IMR-90 (cell line): ENCODE results near the gene PDE11A. TPM values are rescaled to one million over a fixed set of nuclear protein-coding genes. Genes with fewer than 3 reads are reported as not detected.

Source experiments
- ATAC-seq: fragments of 200-7000 bp; cut with Tn5 transposase; 2 replicates; pipeline ENCODE4 v1.9.1; 2020; ENCODE audit warnings: low read depth, mild to moderate bottlenecking, moderate library complexity
- BruUV-seq: library from RNA; stranded (reverse); fragments of 400-500 nt; replicated peaks from 2 replicates; lab custom pipeline; 2021; lab: Mats Ljungman, UMichigan
- CTCF ChIA-PET: fragments of 300-600 bp; formaldehyde crosslinking; extraction: SDS; loops from one replicate; lab custom pipeline; 2021; ENCODE audit warnings: antibody characterized with exemption; lab: Yijun Ruan, JAX
- POLR2A ChIA-PET: fragments of 300-600 bp; sonication (Branson Sonifier 250); formaldehyde crosslinking; loops from one replicate; lab custom pipeline; 2022; ENCODE audit warnings: antibody characterized with exemption; ENCODE audit not compliant: unreplicated experiment; lab: Charles Lee
- DNase-seq: peaks from one replicate; pipeline ENCODE4 v3.0.0; 2013
- H2AFZ ChIP-seq: replicated peaks from 2 replicates; pipeline ENCODE3; 2013; ENCODE audit warnings: low read length, mild to moderate bottlenecking; ENCODE audit not compliant: poor library complexity
- H2AK5ac ChIP-seq: 2 replicates; pipeline ENCODE4 v1.6.1; 2013; ENCODE audit warnings: low read depth, low read length, inconsistent platforms
- H2AK9ac ChIP-seq: replicated peaks from 2 replicates; pipeline ENCODE3; 2013; ENCODE audit warnings: mild to moderate bottlenecking, low read depth, low read length, moderate library complexity; ENCODE audit not compliant: poor library complexity
- H2BK120ac ChIP-seq: 2 replicates; pipeline ENCODE4 v1.6.1; 2013; ENCODE audit warnings: low read depth, low read length, inconsistent platforms
- H2BK15ac ChIP-seq: 3 replicates; pipeline ENCODE4 v1.6.1; 2013; ENCODE audit warnings: low read depth, low read length, inconsistent platforms
- H2BK20ac ChIP-seq: 2 replicates; pipeline ENCODE4 v1.6.1; 2013; ENCODE audit warnings: low read depth, mild to moderate bottlenecking, inconsistent platforms, low read length, moderate library complexity
- H2BK5ac ChIP-seq: 2 replicates; pipeline ENCODE4 v1.6.1; 2013; ENCODE audit warnings: mild to moderate bottlenecking, low read depth, low read length, inconsistent platforms; ENCODE audit not compliant: poor library complexity, severe bottlenecking
- H3K14ac ChIP-seq: replicated peaks from 2 replicates; pipeline ENCODE4 v1.6.1; 2013; ENCODE audit warnings: low read depth, low read length, inconsistent platforms
- H3K18ac ChIP-seq: 2 replicates; pipeline ENCODE4 v1.6.1; 2013; ENCODE audit warnings: low read depth, low read length, control low read depth
- H3K23ac ChIP-seq: 2 replicates; pipeline ENCODE4 v1.6.1; 2013; ENCODE audit warnings: low read depth, low read length, inconsistent platforms
- H3K27ac ChIP-seq: 2 replicates; pipeline ENCODE4 v1.5.1; 2013; ENCODE audit warnings: mild to moderate bottlenecking, control low read depth, low read length; ENCODE audit not compliant: insufficient read depth
- H3K27me3 ChIP-seq: 2 replicates; pipeline ENCODE4 v1.6.1; 2013; ENCODE audit warnings: low read length; ENCODE audit not compliant: control insufficient read depth, insufficient read depth
- H3K36me3 ChIP-seq: 2 replicates; pipeline ENCODE4 v1.6.1; 2013; ENCODE audit warnings: low read length, mixed read lengths; ENCODE audit not compliant: control insufficient read depth, insufficient read depth
- H3K4ac ChIP-seq: 2 replicates; pipeline ENCODE4 v1.6.1; 2013; ENCODE audit warnings: low read depth, low read length, inconsistent platforms
- H3K4me1 ChIP-seq: 2 replicates; pipeline ENCODE4 v1.6.1; 2013; ENCODE audit warnings: low read length, mixed read lengths; ENCODE audit not compliant: control insufficient read depth, insufficient read depth
- H3K4me2 ChIP-seq: 2 replicates; pipeline ENCODE4 v1.6.1; 2013; ENCODE audit warnings: low read depth, mild to moderate bottlenecking, control low read depth, low read length, moderate library complexity
- H3K4me3 ChIP-seq: 2 replicates; pipeline ENCODE4 v1.5.1; 2013; ENCODE audit warnings: low read depth, mild to moderate bottlenecking, control low read depth, low read length, moderate library complexity; ENCODE audit not compliant: insufficient read depth
- H3K56ac ChIP-seq: 2 replicates; pipeline ENCODE4 v1.6.1; 2013; ENCODE audit warnings: low read length, inconsistent platforms; ENCODE audit not compliant: insufficient read depth; ENCODE audit errors: extremely low read depth
- H3K79me1 ChIP-seq, 2 experiments: 2 replicates each; pipeline ENCODE4 v1.6.1; 2013; ENCODE audit warnings: low read length in 2 of 2, inconsistent platforms in 1 of 2, low read depth in 1 of 2
- H3K9ac ChIP-seq: 2 replicates; pipeline ENCODE4 v1.6.1; 2013; ENCODE audit warnings: low read depth, low read length, control low read depth
- H3K9me1 ChIP-seq: 2 replicates; pipeline ENCODE4 v1.6.1; 2013; ENCODE audit warnings: low read length, inconsistent platforms; ENCODE audit not compliant: insufficient read depth
- H3K9me3 ChIP-seq: 2 replicates; pipeline ENCODE4 v1.6.1; 2013; ENCODE audit warnings: low read length; ENCODE audit not compliant: control insufficient read depth, insufficient read depth
- H4K20me1 ChIP-seq: 2 replicates; pipeline ENCODE4 v1.6.1; 2013; ENCODE audit warnings: low read length, inconsistent platforms; ENCODE audit not compliant: insufficient read depth
- H4K5ac ChIP-seq: 2 replicates; pipeline ENCODE4 v1.6.1; 2013; ENCODE audit warnings: mild to moderate bottlenecking, low read depth, low read length, control low read depth
- H4K8ac ChIP-seq, 2 experiments: 2 replicates each; pipeline ENCODE4 v1.6.1; 2013; ENCODE audit warnings: low read depth in 2 of 2, low read length in 2 of 2, control low read depth in 1 of 2, inconsistent platforms in 1 of 2
- H4K91ac ChIP-seq: 2 replicates; pipeline ENCODE4 v1.6.1; 2013; ENCODE audit warnings: low read depth, low read length, inconsistent platforms; ENCODE audit not compliant: insufficient read depth
- BHLHE40 ChIP-seq: fragments of 150-350 bp; IDR thresholded peaks from 2 replicates; pipeline ENCODE4 v1.6.1; 2016; ENCODE audit warnings: mild to moderate bottlenecking, low read depth, low read length
- CEBPB ChIP-seq: IDR thresholded peaks from 2 replicates; pipeline ENCODE4 v1.6.1; 2012; ENCODE audit warnings: low read depth, low read length, improper control_type of control experiment
- CHD1 ChIP-seq: IDR thresholded peaks from 2 replicates; pipeline ENCODE4 v1.6.1; 2012; ENCODE audit warnings: low read depth, low read length, improper control_type of control experiment
- CTCF ChIP-seq: conservative IDR thresholded peaks from 2 replicates; pipeline ENCODE4 v1.5.1; 2012; ENCODE audit warnings: mild to moderate bottlenecking, low read depth, low read length, improper control_type of control experiment
- ELK1 ChIP-seq: fragments of 150-350 bp; IDR thresholded peaks from 2 replicates; pipeline ENCODE4 v1.6.1; 2016; ENCODE audit warnings: low read depth, mild to moderate bottlenecking, low read length, moderate library complexity, borderline replicate concordance
- FOS ChIP-seq: fragments of 150-350 bp; IDR thresholded peaks from 2 replicates; pipeline ENCODE4 v1.6.1; 2016; ENCODE audit warnings: low read depth, low read length
- MAFK ChIP-seq: IDR thresholded peaks from 2 replicates; pipeline ENCODE4 v1.6.1; 2012; ENCODE audit warnings: low read depth, low read length, improper control_type of control experiment
- MAZ ChIP-seq: IDR thresholded peaks from 2 replicates; pipeline ENCODE4 v1.6.1; 2012; ENCODE audit warnings: low read depth, mild to moderate bottlenecking, low read length, improper control_type of control experiment, moderate library complexity, borderline replicate concordance
- MXI1 ChIP-seq: IDR thresholded peaks from 2 replicates; pipeline ENCODE4 v1.6.1; 2012; ENCODE audit warnings: low read depth, mild to moderate bottlenecking, low read length, moderate library complexity, borderline replicate concordance
- POLR2A ChIP-seq: IDR thresholded peaks from 2 replicates; pipeline ENCODE4 v1.6.1; 2012; ENCODE audit warnings: mild to moderate bottlenecking, low read depth, low read length
- RAD21 ChIP-seq: IDR thresholded peaks from 2 replicates; pipeline ENCODE4 v1.6.1; 2012; ENCODE audit warnings: low read length, improper control_type of control experiment
- RCOR1 ChIP-seq: IDR thresholded peaks from 2 replicates; pipeline ENCODE4 v1.6.1; 2012; ENCODE audit warnings: mild to moderate bottlenecking, low read length, improper control_type of control experiment; ENCODE audit not compliant: insufficient replicate concordance
- RFX5 ChIP-seq: IDR thresholded peaks from 2 replicates; pipeline ENCODE4 v1.8.0; 2012; ENCODE audit warnings: low read depth, mild to moderate bottlenecking, low read length, moderate library complexity
- SMC3 ChIP-seq: fragments of 150-350 bp; IDR thresholded peaks from 2 replicates; pipeline ENCODE4 v1.6.1; 2016; ENCODE audit warnings: low read depth, mild to moderate bottlenecking, antibody characterized with exemption, low read length, moderate library complexity
- dilution Hi-C: fragments of 300-500 bp; cut with HindIII; formaldehyde crosslinking; loops from one replicate; pipeline ENCODE4 v1.14.3; 2018; ENCODE audit warnings: low sequenced_read_pairs; ENCODE audit not compliant: unreplicated experiment
- in situ Hi-C: fragments of 300-500 bp; cut with MboI; formaldehyde crosslinking; loops from 3 replicates; pipeline ENCODE4 v1.14.3; 2019; ENCODE audit warnings: low sequenced_read_pairs, inconsistent platforms, mixed read lengths
- intact Hi-C: fragments of 100-400 bp; cut with micrococcal nuclease; formaldehyde crosslinking; loops from 2 replicates; pipeline ENCODE4 v1.10.0; 2022
- polyA plus RNA-seq, 3 experiments: library from polyadenylated mRNA; depleted of rRNA; stranded (reverse); fragments of >200 nt; gene quantifications; 2 replicates each; pipeline ENCODE4 v1.2.3, GENCODE V29; 2012; ENCODE audit warnings: low replicate concordance in 1 of 3
- total RNA-seq: library from RNA; depleted of rRNA; stranded (reverse); fragments of >200 nt; gene quantifications from 2 replicates; pipeline ENCODE4 v1.2.3, GENCODE V29; 2012
- TF ChIP-seq, protein P1 (sequence below): fragments of 150-350 bp; IDR thresholded peaks from 2 replicates; pipeline ENCODE4 v1.6.1; 2017; ENCODE audit warnings: mild to moderate bottlenecking, antibody characterized with exemption, low read length, low read depth

Gene PDE11A
- total and polyA plus RNA-seq, 2 of the 4 experiments (the other 2 are of a cell fraction), result 0.21 to 0.72 TPM

GRCh38 chr2:177782613-177783012 lies 290.0 kb downstream of the PDE11A start:
- Histone ChIP-seq H3K9ac (no peak overlapping the region), H3K4me3 (no peak overlapping the region), H3K27ac (no peak overlapping the region), H4K20me1 (no peaks in the 10 kb centered on the region), H2AK9ac (no peak overlapping the region), H3K27me3 (no peaks in the 10 kb centered on the region; the same call in 1 of the 2 replicates), H3K14ac (no peak overlapping the region), H2BK5ac (no peak overlapping the region), H3K18ac (no peak overlapping the region), H3K79me1 (no peaks in the 10 kb centered on the region), H3K4ac (no peak overlapping the region), H3K36me3 (no peaks in the 10 kb centered on the region), H3K56ac (no peak overlapping the region), H2BK20ac (no peak overlapping the region), H3K23ac (no peak overlapping the region), H2AFZ (no peak overlapping the region), H4K8ac (no peak overlapping the region), H3K4me1 (no peaks in the 10 kb centered on the region), H4K91ac (no peak overlapping the region), H3K9me1 (no peaks in the 10 kb centered on the region), H2BK120ac (no peak overlapping the region), H3K4me2 (no peak overlapping the region), H4K5ac (no peak overlapping the region), H3K9me3 (no peaks in the 10 kb centered on the region), H2BK15ac (no peak overlapping the region), H2AK5ac (no peak overlapping the region)
- in situ Hi-C loops (no loop called here), dilution Hi-C loops (no loop called here), intact Hi-C loops (no loop called here)
- ChIA-PET CTCF (interaction anchor here (0.6 kb wide), 1 partner anchor 58 kb away, joined by 3 read pairs; no protein-coding TSS in a partner anchor), POLR2A (no interaction called here)
- TF ChIP-seq CEBPB (no peak), MAZ (no peak), ELK1 (no peak), BHLHE40 (no peak), FOS (no peak), RAD21 (no peak), SMC3 (no peak), CHD1 (no peak), MAFK (no peak), CTCF (no peak), RFX5 (no peak), MXI1 (no peak), RCOR1 (no peak), POLR2A (no peak)
- TF ChIP-seq, protein P1, sequence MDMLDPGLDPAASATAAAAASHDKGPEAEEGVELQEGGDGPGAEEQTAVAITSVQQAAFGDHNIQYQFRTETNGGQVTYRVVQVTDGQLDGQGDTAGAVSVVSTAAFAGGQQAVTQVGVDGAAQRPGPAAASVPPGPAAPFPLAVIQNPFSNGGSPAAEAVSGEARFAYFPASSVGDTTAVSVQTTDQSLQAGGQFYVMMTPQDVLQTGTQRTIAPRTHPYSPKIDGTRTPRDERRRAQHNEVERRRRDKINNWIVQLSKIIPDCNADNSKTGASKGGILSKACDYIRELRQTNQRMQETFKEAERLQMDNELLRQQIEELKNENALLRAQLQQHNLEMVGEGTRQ, result no peak
- BruUV-seq, result no TSS peak
- DNase-seq, result no peak
- no peak for ATAC-seq
